NT2/D1 (cell line): ENCODE measurements around the gene ANXA2R.

ENCODE experiments used
- DNase-seq: peaks from one replicate; pipeline ENCODE4 v3.0.0-alpha.2; 2011; ENCODE audit warnings: low read depth, low spot score
- H3K27me3 ChIP-seq: 2 replicates; pipeline ENCODE4 v1.6.0; 2011; ENCODE audit warnings: mild to moderate bottlenecking; ENCODE audit not compliant: insufficient read length, insufficient read depth
- H3K36me3 ChIP-seq: 2 replicates; pipeline ENCODE4 v1.6.1; 2011; ENCODE audit warnings: mild to moderate bottlenecking, low read length, mixed read lengths; ENCODE audit not compliant: insufficient read depth, insufficient read length
- H3K4me1 ChIP-seq: 2 replicates; pipeline ENCODE4 v1.5.1; 2011; ENCODE audit not compliant: insufficient read depth, insufficient read length
- H3K4me3 ChIP-seq: 2 replicates; pipeline ENCODE4 v1.5.1; 2011; ENCODE audit warnings: low read depth; ENCODE audit not compliant: insufficient read length
- H3K9ac ChIP-seq: 2 replicates; pipeline ENCODE4 v1.6.0; 2011; ENCODE audit warnings: low read depth; ENCODE audit not compliant: insufficient read length
- H3K9me3 ChIP-seq: 2 replicates; pipeline ENCODE4 v1.5.1; 2011; ENCODE audit warnings: mild to moderate bottlenecking, low read length; ENCODE audit not compliant: insufficient read depth
- SUZ12 ChIP-seq: IDR thresholded peaks from 2 replicates; pipeline ENCODE4 v1.6.1; 2011; ENCODE audit not compliant: insufficient read length, insufficient read depth; ENCODE audit errors: extremely low read depth
- YY1 ChIP-seq: IDR thresholded peaks from 2 replicates; pipeline ENCODE4 v1.6.1; 2011; ENCODE audit not compliant: insufficient read length, insufficient read depth
- ZNF274 ChIP-seq: IDR thresholded peaks from 2 replicates; pipeline ENCODE4 v1.6.1; 2011; ENCODE audit warnings: mild to moderate bottlenecking, low read depth, low read length

Gene ANXA2R

GRCh38 chr5:43024217-43024616, 15.9 kb downstream of the ANXA2R start:
- no peak overlapping the region for H3K4me3 ChIP-seq
- H3K4me1 ChIP-seq: peaks cover 3% of the 10 kb centered on the region
- no peaks in the 10 kb centered on the region for H3K36me3 ChIP-seq
- no peak for TF ChIP-seq YY1
- TF ChIP-seq ZNF274: no peak
- no peak for TF ChIP-seq SUZ12
- no peak for DNase-seq
- H3K9me3 ChIP-seq: no peaks in the 10 kb centered on the region
- H3K9ac ChIP-seq: no peak overlapping the region
- peaks cover 46% of the 10 kb centered on the region for H3K27me3 ChIP-seq

GRCh38 chr5:43021151-43021550, 19.0 kb downstream of the ANXA2R start:
- Histone ChIP-seq H3K27me3 (peaks cover 62% of the 10 kb centered on the region), H3K9me3 (no peaks in the 10 kb centered on the region), H3K4me1 (peaks cover 3% of the 10 kb centered on the region), H3K4me3 (no peak overlapping the region), H3K9ac (no peak overlapping the region), H3K36me3 (no peaks in the 10 kb centered on the region)
- no peak for TF ChIP-seq SUZ12
- no peak for TF ChIP-seq ZNF274
- no peak for TF ChIP-seq YY1
- DNase-seq: no peak

- no peak overlapping the region for H3K9ac ChIP-seq
- no peak overlapping the region for H3K4me3 ChIP-seq
- TF ChIP-seq ZNF274 (no peak), YY1 (no peak), SUZ12 (no peak)
- peaks cover 3% of the 10 kb centered on the region for H3K4me1 ChIP-seq
- no peaks in the 10 kb centered on the region for H3K9me3 ChIP-seq
- H3K27me3 ChIP-seq: peaks cover 64% of the 10 kb centered on the region
- no peak for DNase-seq
- H3K36me3 ChIP-seq: no peaks in the 10 kb centered on the region
These were observed 19.7 kb downstream of the ANXA2R start for GRCh38 chr5:43020399-43020746.

- no peak for DNase-seq
- no peak for TF ChIP-seq SUZ12
- TF ChIP-seq ZNF274: no peak
- no peak for TF ChIP-seq YY1
- H3K4me3 ChIP-seq: peak overlapping the region; percentile 6
- H3K9ac ChIP-seq: no peak overlapping the region
- H3K27me3 ChIP-seq: peaks cover 69% of the 10 kb centered on the region
- peaks cover 3% of the 10 kb centered on the region for H3K4me1 ChIP-seq
- no peaks in the 10 kb centered on the region for H3K36me3 ChIP-seq
- H3K9me3 ChIP-seq: no peaks in the 10 kb centered on the region
These were observed 20.3 kb downstream of the ANXA2R start for GRCh38 chr5:43019614-43020398.

GRCh38 chr5:43019291-43019613, 20.9 kb downstream of the ANXA2R start:
- Histone ChIP-seq H3K36me3 (no peaks in the 10 kb centered on the region), H3K9ac (no peak overlapping the region), H3K4me3 (peak overlapping the region; percentile 24), H3K27me3 (peaks cover 67% of the 10 kb centered on the region), H3K4me1 (peaks cover 3% of the 10 kb centered on the region), H3K9me3 (no peaks in the 10 kb centered on the region)
- TF ChIP-seq ZNF274 (no peak), YY1 (no peak), SUZ12 (no peak)
- no peak for DNase-seq

- H3K27me3 ChIP-seq: peaks cover 67% of the 10 kb centered on the region
- no peak for TF ChIP-seq YY1
- no peak for TF ChIP-seq SUZ12
- TF ChIP-seq ZNF274: no peak
- no peak for DNase-seq
- peak overlapping the region; percentile 12 for H3K9ac ChIP-seq
- peak overlapping the region; percentile 50 for H3K4me3 ChIP-seq
- no peaks in the 10 kb centered on the region for H3K36me3 ChIP-seq
- peaks cover 3% of the 10 kb centered on the region for H3K4me1 ChIP-seq
- H3K9me3 ChIP-seq: no peaks in the 10 kb centered on the region
These were observed 22.7 kb downstream of the ANXA2R start for GRCh38 chr5:43017428-43017815.

GRCh38 chr5:43016217-43016779, 23.8 kb downstream of the ANXA2R start:
- Histone ChIP-seq H3K36me3 (no peaks in the 10 kb centered on the region), H3K4me1 (peaks cover 3% of the 10 kb centered on the region), H3K4me3 (no peak overlapping the region), H3K9ac (no peak overlapping the region), H3K27me3 (peaks cover 66% of the 10 kb centered on the region), H3K9me3 (no peaks in the 10 kb centered on the region)
- no peak for DNase-seq
- no peak for TF ChIP-seq SUZ12
- TF ChIP-seq YY1: no peak
- TF ChIP-seq ZNF274: no peak
